Hematopoietic multipotent progenitor cell treated with erythropoietin and hydrocortisone succinate and interleukin-3 and kit ligand, for 6 days (in vitro differentiated cells): Measurements from ENCODE around the gene SLC9A7.
A peak's percentile ranks its signal among the peaks of the same experiment; 100 is the strongest.

Source experiments
- DNase-seq: peaks from one replicate; pipeline ENCODE4 v3.0.0-alpha.2; 2015

SLC9A7 gene

GRCh38 chrX:46703980-46704379, 54.9 kb downstream of the SLC9A7 start:
- no peak for DNase-seq

GRCh38 chrX:46698691-46699090, 60.2 kb downstream of the SLC9A7 start:
- no peak for DNase-seq

- DNase-seq = no peak
Measured at GRCh38 chrX:46695491-46695890, 63.4 kb downstream of the SLC9A7 start.

- no peak for DNase-seq
Measured at GRCh38 chrX:46694549-46694948, 64.4 kb downstream of the SLC9A7 start.

- DNase-seq = no peak
Measured at GRCh38 chrX:46693149-46693548, 65.8 kb downstream of the SLC9A7 start.

- no peak for DNase-seq
Measured at GRCh38 chrX:46690818-46691217, 68.1 kb downstream of the SLC9A7 start.

- DNase-seq = no peak
Measured at GRCh38 chrX:46687619-46688018, 71.3 kb downstream of the SLC9A7 start.

- peak; percentile 63 for DNase-seq
Measured at GRCh38 chrX:46686003-46686645, 72.8 kb downstream of the SLC9A7 start.

- DNase-seq = no peak
Measured at GRCh38 chrX:46683048-46683447, 75.9 kb downstream of the SLC9A7 start.

DNA sequence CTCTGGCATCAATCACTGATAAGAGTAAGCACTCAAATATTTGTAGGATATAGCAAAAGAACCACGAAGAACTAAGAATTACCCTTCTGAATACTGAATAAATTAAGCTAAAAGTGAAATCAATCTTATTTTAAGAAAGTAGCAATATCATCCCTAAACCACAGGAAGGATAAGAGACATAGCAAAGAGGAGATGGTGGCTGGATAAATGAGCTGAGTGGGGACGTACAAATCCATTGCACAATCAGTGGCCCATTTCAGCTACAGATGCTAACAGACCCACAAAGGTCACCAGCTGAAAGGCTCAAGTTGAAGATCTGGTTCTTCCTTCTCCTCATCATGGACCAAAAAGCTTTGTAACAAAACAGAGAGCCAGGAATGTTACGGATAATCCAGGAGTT, 77.1 kb downstream of the SLC9A7 start:
- DNase-seq = no peak

- no peak for DNase-seq
Measured at GRCh38 chrX:46678232-46678631, 80.7 kb downstream of the SLC9A7 start.

- no peak for DNase-seq
Measured at GRCh38 chrX:46676399-46677356, 82.2 kb downstream of the SLC9A7 start.

DNA sequence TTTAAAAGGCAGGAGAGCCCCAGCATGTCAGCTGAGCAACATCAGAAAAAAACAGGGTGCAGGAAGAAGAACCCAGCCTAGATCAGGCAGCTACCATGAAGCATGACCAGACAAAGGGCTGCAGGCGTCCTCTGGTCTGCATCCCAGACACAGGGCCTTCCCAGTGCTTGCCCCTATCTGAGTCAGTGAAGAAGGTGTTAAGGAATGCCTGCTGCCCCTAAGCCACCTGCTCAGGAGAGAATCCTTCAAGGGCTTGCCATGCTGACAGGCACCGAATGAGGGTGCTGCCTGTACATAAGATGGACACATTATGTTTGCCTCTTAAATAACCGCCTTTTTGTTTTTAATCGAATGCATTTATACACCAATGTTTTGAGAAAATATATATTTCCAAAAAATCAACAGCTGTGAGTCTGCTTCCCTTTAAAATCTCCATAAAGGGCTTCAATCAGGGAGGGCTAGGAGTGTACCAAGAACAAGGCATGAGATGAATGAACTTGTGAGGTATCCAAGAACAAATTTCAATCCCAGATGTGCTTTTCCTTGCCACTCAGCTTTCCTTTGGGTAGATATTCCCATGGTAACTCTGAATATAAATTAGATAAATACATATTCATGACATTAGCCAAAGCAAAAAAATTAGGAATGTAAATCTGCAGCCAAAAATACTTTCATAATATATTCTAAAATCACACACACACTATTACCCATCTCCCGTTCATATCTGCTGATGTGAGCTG, 85.1 kb downstream of the SLC9A7 start:
- no peak for DNase-seq

- no peak for DNase-seq
Measured at GRCh38 chrX:46670316-46670715, 88.6 kb downstream of the SLC9A7 start.

- DNase-seq = no peak
Measured at GRCh38 chrX:46666831-46667230, 92.1 kb downstream of the SLC9A7 start.

- no peak for DNase-seq
Measured at GRCh38 chrX:46665232-46666152, 93.4 kb downstream of the SLC9A7 start.

DNA sequence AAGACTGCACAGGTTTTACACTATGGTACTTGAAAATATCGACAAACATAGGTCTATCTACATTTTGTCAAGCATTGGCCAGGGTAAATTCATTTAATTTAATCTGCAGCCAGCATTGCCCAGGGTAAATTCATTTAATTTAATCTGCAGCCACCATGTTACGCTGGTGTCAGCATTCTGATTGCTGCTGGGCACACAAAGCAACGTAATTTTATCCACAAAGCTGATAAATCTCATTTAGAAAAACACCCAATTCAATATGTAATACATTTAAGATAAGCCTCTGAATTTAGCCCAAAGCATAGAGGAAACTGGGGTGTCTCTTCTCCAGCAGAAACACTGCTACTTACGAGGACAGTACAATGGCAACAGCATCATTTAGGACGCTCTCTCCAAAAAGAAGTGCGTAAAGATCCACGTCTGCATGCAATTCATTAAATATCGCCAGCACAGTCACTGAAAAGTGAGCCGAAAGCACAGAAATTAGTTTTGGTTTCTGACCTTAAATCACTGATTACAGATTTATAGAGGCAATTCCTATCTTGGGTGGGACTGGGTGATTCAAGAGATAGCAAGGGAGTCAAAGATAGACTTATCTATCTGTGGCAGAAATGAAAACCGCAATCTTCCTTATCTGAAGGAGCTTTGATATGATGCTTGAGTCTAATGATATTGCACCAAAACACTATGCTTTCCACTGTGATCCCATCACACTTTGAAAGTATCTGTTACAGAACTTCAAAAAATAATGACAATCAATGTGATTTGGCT, 96.5 kb downstream of the SLC9A7 start:
- DNase-seq = peak; percentile 33

DNA sequence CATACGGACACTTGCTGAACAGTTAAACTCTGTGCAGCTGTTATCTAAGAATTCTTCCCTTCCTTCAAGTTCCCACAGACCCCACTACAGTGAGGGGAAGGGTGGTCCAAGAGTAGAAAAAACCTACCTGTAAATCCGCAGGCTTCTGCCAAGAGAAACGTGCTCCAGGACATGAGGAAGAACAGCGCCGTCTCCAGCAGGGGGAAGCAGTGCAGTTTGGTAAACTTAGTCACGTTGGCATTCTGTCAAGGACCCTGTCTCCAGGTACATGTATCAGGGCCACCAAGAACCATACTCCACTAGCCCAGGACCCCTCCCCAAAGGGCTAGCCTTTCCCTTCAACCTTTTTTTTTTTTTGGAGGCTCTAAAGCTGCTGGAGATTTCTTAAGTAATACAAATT, 105.4 kb downstream of the SLC9A7 start:
- DNase-seq = peak; percentile 56

DNA sequence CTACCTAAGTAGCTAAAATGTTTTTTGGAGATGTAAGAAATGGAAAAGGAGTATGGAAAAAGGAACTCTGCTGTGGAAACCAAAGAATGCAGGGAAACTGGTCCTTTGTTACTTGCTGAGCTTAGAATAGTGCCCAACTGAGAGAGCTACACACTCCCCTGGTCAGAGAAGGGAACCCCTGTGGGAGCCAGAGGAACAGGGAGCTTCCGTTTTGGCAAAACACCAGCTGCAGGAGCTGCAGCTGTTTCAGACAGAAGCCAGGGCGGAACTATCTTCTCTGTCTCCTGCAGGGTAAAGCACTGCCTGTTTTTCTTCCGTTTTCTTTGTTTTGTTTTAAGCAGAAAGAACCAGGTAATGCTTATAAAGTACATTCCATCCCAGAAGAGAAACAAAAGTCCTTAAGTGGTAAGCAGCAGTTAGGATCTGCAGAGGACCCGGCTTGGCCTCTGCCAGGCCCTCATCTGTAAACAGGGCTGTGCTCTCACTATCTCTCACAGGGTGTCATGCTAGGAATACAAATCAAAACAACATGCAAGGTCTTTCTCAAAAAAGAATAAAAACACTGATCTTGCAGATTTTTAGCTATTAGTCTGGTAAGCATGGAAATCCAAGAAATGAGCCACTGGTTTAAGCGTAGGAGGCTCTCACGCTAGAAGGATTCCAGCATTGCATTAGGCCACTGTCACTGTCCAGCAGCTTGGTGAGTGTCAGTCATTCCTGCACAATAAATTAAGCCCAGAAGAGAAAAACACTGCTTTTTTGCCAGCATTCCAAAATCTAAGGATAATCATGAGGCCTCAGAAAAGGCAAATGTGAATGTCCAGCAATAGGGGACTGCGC, 109.3 kb downstream of the SLC9A7 start:
- DNase-seq = peak; percentile 53

GRCh38 chrX:46648660-46649059, 110.3 kb downstream of the SLC9A7 start:
- no peak for DNase-seq

DNA sequence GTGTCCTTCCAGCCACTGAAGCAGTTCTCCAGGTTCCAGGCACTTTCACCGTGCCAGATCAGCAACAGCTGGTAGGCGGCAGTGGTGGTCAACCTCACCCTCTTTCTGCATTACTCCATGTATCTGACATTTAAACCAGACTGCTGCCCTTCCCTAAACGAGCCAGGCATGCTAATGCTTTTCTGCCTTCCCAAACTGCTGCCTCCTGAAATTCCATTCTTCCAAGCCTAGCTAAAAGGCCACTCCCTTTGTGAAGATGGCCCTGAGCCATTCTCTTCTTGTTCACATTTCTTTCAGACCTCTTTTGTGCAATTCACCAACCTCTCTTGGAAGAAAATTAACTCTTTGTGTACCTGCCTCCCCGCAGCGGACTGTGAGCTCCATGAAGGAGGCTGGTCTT, 111.7 kb downstream of the SLC9A7 start:
- DNase-seq = no peak
